SH-SY5Y (cell line): ENCODE results near the gene CFAP65.
A peak's percentile ranks its signal among the peaks of the same experiment; 100 is the strongest.

Source experiments
- GATA2 ChIP-seq: IDR thresholded peaks from 2 replicates; pipeline ENCODE4 v1.6.1; 2011; ENCODE audit warnings: mild to moderate bottlenecking, low read depth, low read length
- GATA3 ChIP-seq: IDR thresholded peaks from 2 replicates; pipeline ENCODE4 v1.6.1; 2011; ENCODE audit warnings: low read depth, mild to moderate bottlenecking, low read length, moderate library complexity

Gene CFAP65

DNA sequence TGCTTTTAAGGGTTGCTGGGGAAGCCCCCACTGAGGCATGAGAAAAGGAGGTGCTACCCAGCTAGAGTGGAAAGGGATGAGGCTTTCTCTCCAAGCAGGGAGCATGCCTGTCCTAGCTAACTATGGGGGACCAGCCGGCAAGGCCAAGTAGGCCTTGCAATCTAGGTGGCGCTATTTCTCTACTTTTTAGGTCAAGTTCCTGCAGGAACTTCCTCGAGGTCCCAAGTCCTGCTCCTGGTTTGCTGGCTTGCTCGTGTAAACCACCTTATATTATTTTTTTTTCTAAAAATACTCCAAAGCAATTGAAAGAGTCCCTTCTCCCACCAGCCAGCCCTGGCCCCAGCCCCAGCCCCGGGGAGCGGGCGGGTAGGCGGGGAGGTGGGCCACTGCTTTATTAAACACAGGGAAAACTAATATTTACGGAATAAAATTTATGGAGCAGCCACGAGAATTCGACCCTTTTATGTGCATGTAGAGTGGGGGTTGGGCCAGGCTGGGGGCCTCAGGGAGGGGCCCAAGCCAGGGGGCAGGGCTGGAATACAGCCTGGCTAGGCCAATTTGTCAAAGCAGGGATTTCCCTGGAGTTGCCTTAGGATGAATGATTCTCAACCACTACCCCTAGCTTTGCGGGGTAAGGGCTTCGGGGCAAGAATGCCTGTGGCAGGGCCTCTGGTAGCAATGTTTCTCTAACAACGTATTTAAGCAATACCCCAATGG, 32.3 kb upstream of the CFAP65 start:
- TF ChIP-seq GATA2 (no peak), GATA3 (no peak)

DNA sequence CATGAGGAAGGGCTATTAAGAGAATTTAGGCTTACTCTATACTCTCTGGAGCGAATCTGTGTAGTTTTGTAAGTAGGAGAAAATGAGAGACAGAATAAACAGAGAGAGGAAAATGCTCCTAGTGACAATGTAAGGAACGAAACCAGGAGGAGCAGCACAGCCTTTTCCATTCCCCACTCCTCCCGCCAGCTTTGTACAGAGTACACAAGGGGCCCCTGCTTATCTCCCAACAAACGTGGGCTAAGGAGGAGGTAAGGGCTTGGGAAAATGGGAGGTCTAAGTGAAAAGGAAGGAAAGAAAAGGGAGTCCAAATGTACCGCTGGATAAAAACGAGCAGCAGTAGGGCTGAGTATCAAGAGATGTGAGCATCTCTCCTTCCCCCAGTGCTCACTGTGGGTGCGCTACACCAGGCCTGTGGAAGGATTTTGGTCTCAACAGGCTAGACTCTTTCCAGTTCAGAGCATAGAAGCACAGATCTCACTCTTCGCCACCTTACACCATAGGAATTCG, 31.5 kb upstream of the CFAP65 start:
- TF ChIP-seq GATA2, result no peak

DNA sequence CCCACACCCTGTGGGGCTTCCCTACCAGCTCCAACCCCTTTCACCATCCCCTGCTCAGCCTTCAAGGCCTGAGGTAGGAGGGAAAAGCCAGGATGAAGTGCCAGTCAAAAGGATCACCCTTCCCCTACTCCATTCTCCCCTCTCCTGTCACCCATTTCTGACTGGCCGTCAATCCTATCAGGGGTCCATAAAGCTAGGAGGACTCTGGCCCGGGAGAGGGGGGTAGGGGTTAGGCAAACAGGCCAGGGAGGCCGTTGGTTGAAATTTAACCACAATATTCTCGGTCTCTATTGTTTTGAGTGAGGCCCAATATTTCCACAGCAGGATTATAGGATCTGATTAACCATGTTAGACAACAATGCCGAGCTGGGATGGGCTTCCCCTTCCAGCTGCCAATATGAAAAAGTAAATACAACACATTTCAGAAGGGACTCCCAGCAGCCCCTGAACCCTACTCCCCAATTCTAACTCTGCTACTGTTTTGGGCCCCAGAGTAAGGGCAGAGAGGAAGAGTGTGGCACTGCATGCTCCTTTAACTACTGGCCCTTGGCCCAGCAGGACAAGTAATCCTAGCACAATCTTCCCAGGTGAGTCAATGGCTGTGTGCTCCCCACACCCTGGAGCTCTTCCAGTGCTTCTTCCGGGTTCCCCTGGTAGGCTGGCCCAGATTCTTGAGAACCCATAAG, 30.0 kb upstream of the CFAP65 start:
- TF ChIP-seq GATA3 (no peak), GATA2 (no peak)

DNA sequence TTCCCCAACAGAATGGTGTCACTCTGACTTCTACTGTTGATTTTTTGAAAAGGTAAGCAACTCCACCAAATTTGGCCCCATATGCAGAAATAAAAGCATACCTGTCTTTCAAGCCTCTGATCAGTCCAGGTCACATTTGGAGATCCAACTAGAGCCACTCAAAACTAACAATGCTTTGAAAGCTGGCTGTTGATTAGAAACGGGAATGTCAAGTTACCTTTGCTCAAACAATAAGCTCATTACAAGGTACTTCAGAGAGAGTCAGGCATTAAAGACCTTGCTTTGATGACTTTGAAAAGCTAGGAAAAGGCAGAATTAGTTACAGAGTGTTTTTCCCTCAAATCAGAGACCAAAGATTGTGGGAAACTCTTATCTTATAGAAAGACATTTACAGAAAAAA, 24.2 kb upstream of the CFAP65 start:
- no peak for TF ChIP-seq GATA3
- no peak for TF ChIP-seq GATA2

DNA sequence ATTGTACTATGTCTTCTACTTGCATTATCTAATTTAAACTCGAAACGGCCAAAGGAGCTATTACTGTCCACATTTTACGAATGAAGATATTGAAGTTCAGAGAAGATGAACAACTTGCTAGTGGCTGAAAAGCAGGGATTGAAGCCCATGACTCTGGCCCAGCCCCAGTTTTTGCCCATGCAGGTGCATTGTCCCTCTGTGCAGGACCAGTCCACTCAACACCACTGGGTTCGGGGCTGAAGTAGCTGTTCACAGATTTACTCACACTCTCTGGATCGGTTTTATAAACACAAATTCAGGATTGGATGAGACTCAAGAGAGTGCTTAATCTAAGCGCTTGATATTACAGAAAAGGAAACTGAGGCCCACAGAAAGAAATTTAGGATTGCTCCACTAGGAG, 20.8 kb upstream of the CFAP65 start:
- TF ChIP-seq GATA2 (no peak), GATA3 (no peak)

DNA sequence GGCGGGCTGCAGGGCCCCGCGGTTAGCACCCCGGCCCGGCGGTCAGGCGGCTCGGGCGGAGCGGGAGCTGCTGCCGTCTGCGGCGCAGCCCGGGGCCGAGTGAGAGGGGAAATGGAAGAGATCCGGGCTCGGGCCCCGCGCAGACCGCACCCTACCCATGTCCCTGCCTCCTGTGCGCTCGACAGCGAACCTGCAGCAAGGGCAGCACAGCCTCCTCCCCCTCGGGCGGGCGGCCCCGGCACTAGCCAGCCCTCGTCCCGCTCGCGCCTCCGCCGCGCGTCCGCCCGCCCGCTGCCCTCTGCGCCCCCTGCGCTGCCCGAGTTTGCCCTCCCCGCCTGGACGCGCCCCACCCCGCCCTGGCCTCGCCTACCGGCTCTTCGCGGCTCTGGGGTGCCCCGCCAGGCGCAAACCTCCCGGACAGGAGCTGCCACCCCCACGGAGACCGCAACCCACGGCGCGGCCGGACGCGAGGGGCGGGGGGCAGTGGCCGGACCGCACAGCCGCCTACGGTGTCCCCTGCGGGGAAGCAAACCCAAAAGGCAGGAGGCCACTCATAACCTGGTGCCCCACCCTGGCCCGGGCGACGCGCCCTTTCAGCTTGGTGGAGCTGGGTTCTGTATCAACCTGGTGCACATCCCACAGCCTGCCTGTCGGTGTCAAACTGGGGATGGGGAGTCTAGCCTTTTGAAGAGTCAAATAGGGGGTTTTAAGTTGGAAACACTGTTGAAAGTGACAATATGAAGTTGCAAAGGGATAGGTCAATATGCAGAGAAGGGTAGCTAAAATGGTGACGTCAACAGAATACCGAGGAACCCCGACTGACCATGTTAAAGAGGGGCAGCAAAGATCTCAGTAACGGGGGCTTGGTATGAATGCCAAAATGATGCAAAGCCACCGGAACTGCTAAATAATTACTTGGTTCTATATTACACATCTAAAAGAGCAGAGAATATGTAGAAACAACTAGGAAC, 19.8 kb upstream of the CFAP65 start, which contains the start of gene IHH:
Gene IHH, minus strand, starts transcription at position 101 of the 971 bp plus-strand sequence. CDS start 454 bp downstream, outside the sequence.
- no peak for TF ChIP-seq GATA2
- no peak for TF ChIP-seq GATA3

DNA sequence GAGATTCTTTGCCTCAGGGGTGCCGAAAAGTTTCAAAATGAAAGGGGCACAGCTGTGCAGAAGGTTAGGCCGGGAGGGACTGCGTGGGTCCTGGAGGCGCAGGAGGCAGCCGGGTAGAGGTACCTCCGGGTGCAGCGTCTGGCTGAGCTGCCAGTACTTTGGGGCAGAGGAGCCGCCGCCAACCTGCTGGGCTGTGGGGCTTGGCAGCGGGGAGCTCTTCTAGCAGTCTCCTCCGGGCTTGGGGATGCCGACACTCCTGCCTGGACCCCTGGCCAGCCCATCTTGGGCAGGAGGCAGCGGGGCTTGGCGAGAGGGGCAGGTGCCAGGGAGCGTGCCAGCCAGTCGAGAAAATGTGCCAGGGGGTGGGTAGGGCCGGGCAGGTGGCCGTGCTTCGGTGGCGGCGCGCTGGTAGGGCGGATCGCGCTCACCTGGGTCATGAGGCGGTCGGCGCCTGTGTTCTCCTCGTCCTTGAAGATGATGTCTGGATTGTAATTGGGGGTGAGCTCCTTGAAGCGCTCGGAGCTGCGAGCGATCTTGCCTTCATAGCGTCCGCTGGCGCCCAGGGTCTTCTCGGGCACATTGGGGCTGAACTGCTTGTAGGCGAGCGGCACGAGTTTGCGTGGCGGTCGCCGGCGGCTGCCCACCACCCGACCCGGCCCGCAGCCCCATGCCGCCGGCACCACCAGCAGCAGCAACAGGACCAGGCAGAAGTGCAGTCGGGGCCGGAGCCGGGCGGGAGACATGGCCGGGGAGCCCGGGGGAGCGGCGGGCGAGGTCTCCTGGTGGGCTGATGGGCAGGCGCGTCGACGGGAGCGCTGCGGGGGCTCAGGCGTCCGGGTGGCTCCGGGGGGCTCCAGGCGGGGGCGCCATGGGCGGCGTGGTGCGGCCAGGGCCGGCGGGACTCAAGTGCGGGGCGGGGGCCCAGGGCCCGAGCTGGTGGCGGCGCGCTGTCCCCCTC, 18.7 kb upstream of the CFAP65 start:
- TF ChIP-seq GATA2 (no peak), GATA3 (no peak)

DNA sequence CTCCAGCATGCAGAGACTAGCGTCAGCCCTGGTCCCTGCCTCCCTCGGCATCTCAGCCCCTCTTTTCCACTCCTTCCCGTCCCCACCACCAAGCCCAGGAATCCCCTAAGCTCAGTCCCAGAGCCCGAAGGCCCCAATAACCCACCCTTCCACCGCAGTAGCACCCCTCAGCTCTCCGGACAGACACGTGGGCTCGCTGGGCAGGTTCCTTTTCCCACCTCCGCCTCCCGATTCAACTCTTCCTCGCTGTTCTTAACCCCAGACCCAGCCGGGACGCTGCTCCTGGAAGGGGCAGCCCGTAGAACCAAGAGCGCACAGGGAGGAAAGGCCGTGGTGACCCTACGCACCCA, 18.0 kb upstream of the CFAP65 start:
- TF ChIP-seq GATA3, result no peak
- no peak for TF ChIP-seq GATA2

DNA sequence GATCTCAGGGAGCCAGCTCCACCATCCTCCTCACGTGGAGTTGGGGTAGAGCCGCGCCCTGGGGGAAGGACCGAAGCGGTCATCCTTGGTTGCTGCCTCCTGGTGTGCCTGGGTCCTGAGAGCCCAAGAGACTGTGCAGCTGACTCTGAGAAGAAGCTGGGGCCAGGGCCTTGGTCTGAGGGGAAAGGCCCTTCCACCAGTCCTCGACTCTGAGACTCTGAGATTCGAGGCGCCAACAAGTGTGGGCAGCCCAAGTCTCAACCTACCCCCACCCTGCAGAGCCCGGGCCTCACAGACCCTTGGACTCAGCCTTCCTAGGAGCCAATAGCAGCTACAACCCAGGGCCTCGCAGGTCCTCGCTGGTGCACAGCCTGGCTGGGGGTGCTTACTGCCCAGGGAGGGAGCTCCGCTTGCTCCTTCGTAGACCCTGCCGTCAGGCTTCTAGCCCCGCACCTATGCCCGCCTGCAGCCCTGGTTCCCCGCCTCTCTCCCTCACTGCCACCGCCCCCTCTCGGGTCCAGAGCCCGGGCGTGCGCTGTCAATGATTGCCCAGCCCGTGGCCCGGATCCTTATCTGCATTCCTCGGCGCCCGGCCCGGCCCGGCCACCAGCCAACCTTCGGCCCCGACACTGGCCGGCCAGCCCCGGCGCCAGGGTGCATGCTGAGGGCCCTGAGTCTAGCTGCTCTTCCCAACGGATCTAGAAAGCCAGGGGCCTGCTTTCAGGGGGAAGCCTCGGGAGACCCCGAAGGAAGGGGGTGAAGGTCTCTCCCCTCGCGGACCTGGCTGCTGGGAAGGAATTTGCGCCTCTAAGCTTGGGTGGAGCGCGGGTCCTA, 17.4 kb upstream of the CFAP65 start:
- TF ChIP-seq GATA3 (no peak), GATA2 (peak; percentile 84)

DNA sequence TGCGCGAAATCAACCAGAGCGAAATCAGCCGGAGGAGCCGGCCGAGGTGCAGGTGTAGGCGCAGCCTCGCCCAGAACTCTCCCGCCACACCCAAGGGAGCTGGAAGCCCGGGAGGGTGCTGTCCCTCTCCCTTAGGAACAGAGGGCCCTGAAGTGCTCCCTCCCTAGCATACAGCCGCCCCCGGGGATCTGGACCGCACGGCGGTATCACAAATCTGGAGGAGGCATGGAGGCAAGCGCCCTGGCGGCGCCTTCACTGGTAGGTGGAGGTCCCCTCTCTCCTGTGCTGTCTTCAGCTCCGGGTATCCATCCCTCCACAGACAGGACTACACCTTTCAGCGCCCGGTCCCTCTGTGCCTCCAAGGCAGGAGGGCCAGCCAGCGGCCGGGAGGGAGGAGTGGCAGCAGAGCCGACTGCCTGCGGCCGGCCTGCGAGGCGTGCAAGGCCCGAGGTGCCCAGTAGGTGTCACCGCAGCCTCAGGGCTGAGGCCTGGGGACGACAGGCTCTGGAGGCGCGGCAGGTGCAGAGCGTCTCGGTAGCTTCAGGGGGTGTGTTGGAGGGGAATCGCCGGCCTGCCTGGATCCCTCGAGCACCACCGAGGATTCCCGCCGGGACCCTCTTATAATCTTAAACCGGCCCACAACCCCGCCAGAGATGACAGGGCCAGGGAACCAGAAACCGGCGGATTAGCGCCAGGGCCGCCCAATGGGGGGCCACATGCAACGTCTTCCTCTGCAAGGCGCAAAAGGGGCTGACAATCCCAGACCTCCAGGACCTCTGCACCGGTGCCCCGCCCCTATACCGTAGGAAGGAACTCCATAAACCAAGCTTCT, 16.6 kb upstream of the CFAP65 start:
- TF ChIP-seq GATA3 (no peak), GATA2 (no peak)

DNA sequence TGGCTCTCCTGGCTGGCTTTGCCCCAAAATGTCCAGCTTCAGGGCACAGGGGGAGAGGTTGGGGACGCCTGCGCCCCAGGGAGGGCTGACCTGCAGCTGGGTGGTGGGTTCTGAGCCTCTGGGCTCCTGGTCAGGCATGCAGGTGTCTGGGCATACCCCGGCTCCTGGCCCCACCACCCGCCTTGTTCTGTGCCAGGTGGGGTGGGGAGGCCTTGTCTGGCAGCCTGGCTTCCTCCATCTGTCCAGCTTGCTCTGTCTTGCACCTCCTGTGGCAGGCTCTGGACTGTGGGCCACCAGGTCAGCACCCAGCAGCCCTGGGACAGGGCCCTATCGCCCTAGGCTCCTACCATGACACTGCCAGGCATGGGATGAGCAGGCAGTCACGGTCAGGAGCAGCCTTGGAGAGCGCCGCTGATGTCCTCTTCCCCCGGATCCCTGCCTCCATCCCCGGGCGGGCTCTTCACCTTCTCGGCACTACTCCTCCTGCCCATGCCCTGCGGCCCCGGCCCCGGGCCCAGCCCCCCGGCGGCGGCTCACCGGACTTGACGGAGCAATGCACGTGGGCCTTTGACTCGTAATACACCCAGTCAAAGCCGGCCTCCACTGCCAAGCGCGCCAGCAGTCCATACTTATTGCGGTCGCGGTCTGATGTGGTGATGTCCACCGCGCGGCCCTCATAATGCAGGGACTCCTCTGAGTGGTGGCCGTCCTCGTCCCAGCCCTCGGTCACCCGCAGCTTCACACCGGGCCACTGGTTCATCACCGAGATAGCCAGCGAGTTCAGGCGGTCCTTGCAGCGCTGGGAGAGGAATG, 15.8 kb upstream of the CFAP65 start:
- TF ChIP-seq GATA3, result no peak
- no peak for TF ChIP-seq GATA2
